ENCODE data around the gene ARPC2. TPM values are rescaled to one million over a fixed set of nuclear protein-coding genes. Genes with fewer than 3 reads are reported as not detected.

ARPC2 gene
- polyA plus RNA-seq, 3 donors = 65.3 to 309 (median 256) TPM

DNA sequence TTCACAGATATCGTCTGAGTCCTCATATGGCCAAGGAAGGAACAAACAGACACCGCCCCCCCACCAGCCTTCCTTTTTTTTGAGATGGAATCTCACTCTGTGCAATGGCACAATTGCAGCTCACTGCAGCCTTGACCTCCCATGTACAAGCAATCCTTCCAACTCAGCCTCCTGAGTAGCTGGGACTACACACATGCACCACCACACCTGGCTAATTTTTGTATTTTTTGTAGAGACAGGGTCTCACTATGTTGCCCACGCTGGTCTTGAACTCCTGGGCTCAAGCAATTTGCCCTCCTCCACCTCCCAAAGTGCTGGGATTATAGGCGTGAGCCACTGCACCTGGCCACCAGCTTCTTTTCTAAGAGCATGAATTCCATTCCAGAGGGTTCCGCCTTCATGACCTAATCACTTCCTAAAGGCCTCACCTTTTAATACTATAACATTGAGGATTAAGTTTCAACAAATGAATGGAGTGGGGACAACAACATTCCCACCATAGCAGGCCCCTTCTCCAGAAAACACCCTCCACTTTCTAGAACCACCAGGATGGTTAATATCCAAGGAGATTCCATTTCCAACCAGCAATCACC, 77.5 kb downstream of the ARPC2 start:
- no peak overlapping the region for H3K27ac ChIP-seq (ENCODE audit: low read depth, low read length)
- WGBS, 3 donors = 44 to 81% (median 79%) methylated on average over 5 of the region's 5 CpGs

DNA sequence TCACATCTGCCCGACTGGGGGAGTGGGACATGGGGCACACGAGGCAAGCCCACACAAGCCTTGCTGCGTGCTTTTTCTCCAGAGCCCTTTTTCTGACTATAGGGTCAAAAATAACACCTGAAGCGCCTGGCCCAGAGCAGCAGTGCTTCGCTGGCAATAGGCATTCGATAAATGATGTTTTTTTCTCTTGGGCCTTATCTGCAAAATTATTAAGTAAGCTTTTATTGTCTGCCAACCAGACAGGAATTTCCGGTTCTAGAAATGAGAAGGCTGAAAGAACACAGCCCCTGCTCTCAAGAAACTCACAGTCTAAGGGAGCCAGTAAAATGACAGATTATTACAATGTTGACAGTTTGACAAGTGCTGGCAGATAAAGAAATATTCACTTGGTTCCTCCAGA, 78.0 kb downstream of the ARPC2 start:
- H3K27ac ChIP-seq (ENCODE audit: low read depth, low read length) = no peak overlapping the region
- WGBS, 3 donors = 31 to 68% (median 64%) methylated on average over 7 of the region's 7 CpGs

DNA sequence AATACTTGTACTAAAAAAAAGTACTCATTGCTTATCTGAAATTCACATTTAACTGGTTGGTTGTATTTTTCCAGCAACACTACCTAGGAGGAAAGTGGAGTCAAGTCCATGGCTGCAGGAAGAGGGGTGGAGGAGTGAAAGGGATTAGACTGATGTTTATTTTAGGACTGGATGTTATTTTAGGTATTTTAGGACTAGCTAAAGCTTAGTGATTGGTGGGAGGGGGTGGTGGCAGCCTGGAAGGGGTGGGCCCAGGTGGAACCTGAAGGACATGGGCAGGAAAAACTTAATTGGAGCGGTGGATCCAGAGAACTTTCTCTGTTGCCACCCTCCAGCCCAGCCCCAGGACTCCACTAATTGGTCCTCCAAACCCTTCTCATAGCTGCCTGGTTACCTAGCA, 79.2 kb downstream of the ARPC2 start:
- H3K27ac ChIP-seq (ENCODE audit: low read depth, low read length) = no peak overlapping the region
- WGBS, 3 donors = 88 to 100% (median 93%) methylated on average over 1 of the region's 1 CpG

DNA sequence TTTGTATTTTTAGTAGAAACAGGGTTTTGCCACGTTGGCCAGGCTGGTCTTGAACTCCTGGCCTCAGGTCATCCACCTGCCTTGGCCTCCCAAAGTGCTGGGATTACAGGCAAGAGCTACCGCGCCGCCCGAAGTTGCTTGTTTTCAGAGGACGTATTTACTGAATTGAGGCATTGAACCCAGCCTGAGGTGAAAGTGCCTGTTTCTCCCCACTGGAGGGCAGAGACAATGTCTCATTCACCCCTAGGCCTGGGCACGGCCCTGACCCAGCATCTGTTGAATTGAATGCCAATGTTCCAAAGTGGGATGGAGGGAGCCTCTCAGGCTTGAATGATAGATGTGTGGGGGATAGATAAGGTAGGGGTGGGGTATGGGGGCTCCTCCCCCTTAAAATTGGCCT, 79.9 kb downstream of the ARPC2 start:
- no peak overlapping the region for H3K27ac ChIP-seq (ENCODE audit: low read depth, low read length)
- 77 to 93% (median 90%) methylated on average over 7 of the region's 7 CpGs for WGBS, 3 donors

DNA sequence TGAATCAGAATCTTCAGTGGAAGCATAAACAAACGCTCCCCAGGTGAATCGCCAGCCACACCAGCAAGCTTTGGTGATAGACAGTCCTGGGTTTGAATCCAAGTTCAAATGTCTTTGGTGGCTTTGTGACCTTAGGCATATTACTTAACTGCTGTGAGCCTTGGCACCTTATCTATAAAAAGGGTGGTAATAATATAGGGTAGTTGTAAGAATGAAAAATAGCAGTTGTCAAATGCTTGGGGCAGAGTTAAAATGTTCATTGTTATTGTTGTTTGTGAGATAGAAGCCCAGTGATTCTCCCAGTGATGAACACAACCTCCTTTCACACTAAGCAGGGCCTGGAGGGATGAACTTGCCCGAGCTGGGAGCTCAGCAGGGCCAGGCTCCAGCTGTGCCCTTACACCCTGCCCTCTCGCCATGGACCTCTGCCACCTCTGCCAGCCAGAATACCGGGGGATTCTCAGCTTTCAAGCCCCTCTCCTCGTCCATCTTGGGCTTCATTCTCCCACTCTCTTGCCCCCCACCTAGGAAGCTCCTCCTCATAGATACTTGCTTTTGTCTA, 81.4 kb downstream of the ARPC2 start:
- H3K27ac ChIP-seq (ENCODE audit: low read depth, low read length) = no peak overlapping the region
- 64 to 87% (median 84%) methylated on average over 6 of the region's 6 CpGs for WGBS, 3 donors

DNA sequence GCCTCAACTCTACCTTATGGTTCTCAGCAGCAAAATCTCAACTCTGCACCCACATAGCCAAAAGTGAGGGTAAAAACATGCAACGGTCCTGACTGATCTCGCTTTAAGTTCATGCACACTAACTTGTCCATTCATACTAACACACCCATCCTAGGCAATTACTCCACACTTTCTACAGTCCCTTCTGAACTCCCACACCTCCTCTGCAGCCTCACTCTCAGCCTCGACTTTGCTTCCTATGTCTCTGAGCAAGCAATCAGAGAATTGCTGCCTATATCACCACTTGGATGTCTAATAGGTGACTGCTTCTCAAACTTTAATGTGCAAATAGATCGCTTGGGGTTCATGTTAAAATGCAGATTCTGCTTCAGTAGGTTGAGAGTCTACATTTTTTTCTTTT, 83.2 kb downstream of the ARPC2 start:
- no peak overlapping the region for H3K27ac ChIP-seq (ENCODE audit: low read depth, low read length)
- 79 to 91% (median 81%) methylated on average over 4 of the region's 4 CpGs for WGBS, 3 donors

DNA sequence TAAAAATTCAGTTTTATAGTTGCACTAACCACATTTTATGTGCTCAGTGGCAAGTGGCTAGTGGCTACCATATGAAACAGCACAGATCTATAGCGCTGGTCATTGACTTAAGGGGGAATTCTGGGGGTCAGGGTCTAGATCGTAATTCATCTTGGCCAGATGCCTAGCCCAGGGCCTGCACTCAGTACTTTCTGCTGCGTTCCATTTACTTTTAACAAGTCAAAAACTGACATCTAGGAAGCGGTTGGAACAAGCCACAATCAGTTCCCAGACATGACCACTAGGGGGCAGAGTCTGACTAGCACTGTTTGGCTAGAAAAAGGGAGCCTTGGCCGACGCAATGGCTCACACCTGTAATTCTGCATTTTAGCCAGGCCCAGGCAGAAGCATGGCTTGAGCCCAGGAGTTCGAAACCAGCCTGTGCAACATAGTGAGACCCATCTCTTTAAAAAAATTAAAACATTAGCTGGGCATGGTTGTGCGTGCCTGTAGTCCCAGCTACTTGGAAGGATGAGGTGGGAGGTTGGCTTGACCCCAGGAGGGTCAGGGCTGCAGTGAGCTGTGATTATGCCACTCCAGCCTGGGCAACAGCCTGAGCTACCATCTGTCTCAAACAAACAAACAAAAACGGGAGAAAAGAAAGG, 84.3 kb downstream of the ARPC2 start:
- H3K27ac ChIP-seq (ENCODE audit: low read depth, low read length) = no peak overlapping the region
- 7 to 11% (median 9%) methylated on average over 9 of the region's 9 CpGs for WGBS, 3 donors

Other genes with a start within 250 kb of the ARPC2 start
- 100 to 1,000 TPM in 2 of 3 donors, 10 to 100 TPM in 1; 39.8 to 245 (median 171) TPM for gene TNS1, start 214.2 kb upstream of the ARPC2 start, polyA plus RNA-seq
- under 1 TPM in 2 of 3 donors, not detected in 1; 0.07 to 0.40 TPM for gene RUFY4, start 147.9 kb upstream of the ARPC2 start, polyA plus RNA-seq
- 10 to 100 TPM in 1 of 3 donors, 1 to 10 TPM in 1, under 1 TPM in 1; 0.20 to 10.8 (median 8.1) TPM for gene CXCR2, start 91.2 kb upstream of the ARPC2 start, polyA plus RNA-seq
- 1 to 10 TPM in 2 of 3 donors, under 1 TPM in 1; 0.09 to 7.9 (median 6.6) TPM for gene CXCR1, start 50.2 kb upstream of the ARPC2 start, polyA plus RNA-seq
- gene GPBAR1, start 43.8 kb downstream of the ARPC2 start, polyA plus RNA-seq = 10 to 100 TPM in 2 of 3 donors, 1 to 10 TPM in 1; 1.9 to 75.3 (median 29.4) TPM
- gene AAMP, start 52.9 kb downstream of the ARPC2 start, polyA plus RNA-seq = 100 to 1,000 TPM in 2 of 3 donors, 10 to 100 TPM in 1; 64.6 to 142 (median 105) TPM
- gene PNKD, start 53.3 kb downstream of the ARPC2 start, polyA plus RNA-seq = 100 to 1,000 TPM in 1 of 3 donors, 10 to 100 TPM in 2; 45.0 to 113 (median 80.3) TPM
- gene TMBIM1, start 75.3 kb downstream of the ARPC2 start, polyA plus RNA-seq = 100 to 1,000 TPM; 127 to 507 (median 227) TPM
- under 1 TPM in 2 of 3 donors, not detected in 1; 0.10 to 0.67 TPM for gene CATIP, start 139.7 kb downstream of the ARPC2 start, polyA plus RNA-seq
- 10 to 100 TPM in 1 of 3 donors, 1 to 10 TPM in 2; 5.6 to 59.0 (median 7.0) TPM for gene SLC11A1, start 165.1 kb downstream of the ARPC2 start, polyA plus RNA-seq
- gene CTDSP1, start 182.7 kb downstream of the ARPC2 start, polyA plus RNA-seq = 100 to 1,000 TPM in 2 of 3 donors, 10 to 100 TPM in 1; 72.0 to 134 (median 132) TPM
- gene VIL1, start 201.9 kb downstream of the ARPC2 start, polyA plus RNA-seq = 1 to 10 TPM in 1 of 3 donors, under 1 TPM in 1, not detected in 1; 0.15 to 9.2 TPM

Data from adipose tissue (tissue), 3 donors.